Breast epithelium (tissue), 4 donors: ENCODE measurements around the gene ACTR1A. TPM values are rescaled to one million over a fixed set of nuclear protein-coding genes. Genes with fewer than 3 reads are reported as not detected.

Experiments
- DNase-seq, 2 donors: peaks; one replicate each; pipeline ENCODE4 v3.0.0-alpha.2; 2019; ENCODE audit warnings: low spot score in 2 of 2
- H3K27ac ChIP-seq, 2 donors: fragments of 200-600 bp; sonication (generic) in 1 of 2; one replicate each; pipeline ENCODE4 v1.5.1; 2016 to 2019; ENCODE audit warnings: mild to moderate bottlenecking in 1 of 2
- H3K27me3 ChIP-seq, 2 donors: fragments of 200-600 bp; sonication (generic) in 1 of 2; one replicate each; pipeline versions ENCODE4 v1.5.1 to v1.6.0; 2017 to 2019; ENCODE audit warnings: control low read depth in 1 of 2, mild to moderate bottlenecking in 1 of 2
- H3K36me3 ChIP-seq: fragments of 200-600 bp; one replicate; pipeline ENCODE4 v1.5.1; 2019
- H3K4me1 ChIP-seq, 2 donors: fragments of 200-600 bp; sonication (generic); one replicate each; pipeline ENCODE4 v1.5.1; 2016 to 2019; ENCODE audit warnings: control low read depth in 1 of 2
- H3K4me3 ChIP-seq, 3 donors: fragments of 200-600 bp; sonication (generic); 1 replicate in 2 of 3; 2 replicates in 1 of 3; pipeline ENCODE4 v1.5.1; 2016 to 2019; ENCODE audit warnings: mild to moderate bottlenecking in 3 of 3, moderate library complexity in 2 of 3
- H3K9me3 ChIP-seq, 2 donors: fragments of 200-600 bp; sonication (generic) in 1 of 2; one replicate each; pipeline ENCODE4 v1.5.1; 2016 to 2019; ENCODE audit warnings: control low read depth in 1 of 2
- POLR2A ChIP-seq: fragments of 450-650 bp; IDR thresholded peaks from one replicate; pipeline ENCODE4 v1.6.1; 2016; ENCODE audit warnings: antibody characterized with exemption, mild to moderate bottlenecking, moderate library complexity
- POLR2AphosphoS5 ChIP-seq, 3 donors: sonication (generic); formaldehyde crosslinking; IDR thresholded peaks; one replicate each; pipeline ENCODE4 v1.6.1; 2017; ENCODE audit warnings: antibody characterized with exemption in 3 of 3
- intact Hi-C: fragments of 100-400 bp; cut with DNase I; formaldehyde crosslinking; loops from one replicate; pipeline ENCODE4 v1.15.1; 2023; ENCODE audit warnings: low total_unique reads
- total RNA-seq, 3 donors: library from RNA; depleted of rRNA; stranded (reverse); fragments of >200 nt; gene quantifications; one replicate each; pipeline ENCODE4 v1.1.0, GENCODE V29; 2016
- TF ChIP-seq, protein P1 (sequence below), 3 donors: fragments of 450-650 bp; IDR thresholded peaks; one replicate each; pipeline ENCODE4 v1.5.1; 2016 to 2017; ENCODE audit warnings: antibody characterized with exemption in 3 of 3, mild to moderate bottlenecking in 3 of 3, moderate library complexity in 3 of 3

ACTR1A gene
- total RNA-seq, 3 donors from 2014 or later = 84.9 to 110 (median 92.5) TPM

- no peak overlapping the region for H3K27ac ChIP-seq
- H3K4me3 ChIP-seq = no peak overlapping the region
- no peaks in the 10 kb centered on the region for H3K4me1 ChIP-seq
- intact Hi-C loops = no loop called here
- peaks cover 14% of the 10 kb centered on the region for H3K36me3 ChIP-seq
- H3K27me3 ChIP-seq = no peaks in the 10 kb centered on the region
- DNase-seq = no peak
- TF ChIP-seq POLR2A = no peak
- no peak for TF ChIP-seq POLR2AphosphoS5 (IDR thresholded peaks at IDR 0.05)
- TF ChIP-seq, protein P1, sequence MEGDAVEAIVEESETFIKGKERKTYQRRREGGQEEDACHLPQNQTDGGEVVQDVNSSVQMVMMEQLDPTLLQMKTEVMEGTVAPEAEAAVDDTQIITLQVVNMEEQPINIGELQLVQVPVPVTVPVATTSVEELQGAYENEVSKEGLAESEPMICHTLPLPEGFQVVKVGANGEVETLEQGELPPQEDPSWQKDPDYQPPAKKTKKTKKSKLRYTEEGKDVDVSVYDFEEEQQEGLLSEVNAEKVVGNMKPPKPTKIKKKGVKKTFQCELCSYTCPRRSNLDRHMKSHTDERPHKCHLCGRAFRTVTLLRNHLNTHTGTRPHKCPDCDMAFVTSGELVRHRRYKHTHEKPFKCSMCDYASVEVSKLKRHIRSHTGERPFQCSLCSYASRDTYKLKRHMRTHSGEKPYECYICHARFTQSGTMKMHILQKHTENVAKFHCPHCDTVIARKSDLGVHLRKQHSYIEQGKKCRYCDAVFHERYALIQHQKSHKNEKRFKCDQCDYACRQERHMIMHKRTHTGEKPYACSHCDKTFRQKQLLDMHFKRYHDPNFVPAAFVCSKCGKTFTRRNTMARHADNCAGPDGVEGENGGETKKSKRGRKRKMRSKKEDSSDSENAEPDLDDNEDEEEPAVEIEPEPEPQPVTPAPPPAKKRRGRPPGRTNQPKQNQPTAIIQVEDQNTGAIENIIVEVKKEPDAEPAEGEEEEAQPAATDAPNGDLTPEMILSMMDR (IDR thresholded peaks at IDR 0.05) = no peak
- no peaks in the 10 kb centered on the region for H3K9me3 ChIP-seq
Measured at GRCh38 chr10:102485093-102485784, 17.3 kb downstream of the ACTR1A start.

- TF ChIP-seq POLR2AphosphoS5 (IDR thresholded peaks at IDR 0.05) (no peak), POLR2A (no peak)
- TF ChIP-seq, protein P1 (IDR thresholded peaks at IDR 0.05) = no peak
- intact Hi-C loops = no loop called here
- Histone ChIP-seq H3K4me1 (no peaks in the 10 kb centered on the region), H3K27me3 (no peaks in the 10 kb centered on the region), H3K36me3 (peaks cover 14% of the 10 kb centered on the region), H3K4me3 (no peak overlapping the region), H3K9me3 (no peaks in the 10 kb centered on the region), H3K27ac (no peak overlapping the region)
- no peak for DNase-seq
Measured at GRCh38 chr10:102484021-102484420, 18.5 kb downstream of the ACTR1A start.

DNA sequence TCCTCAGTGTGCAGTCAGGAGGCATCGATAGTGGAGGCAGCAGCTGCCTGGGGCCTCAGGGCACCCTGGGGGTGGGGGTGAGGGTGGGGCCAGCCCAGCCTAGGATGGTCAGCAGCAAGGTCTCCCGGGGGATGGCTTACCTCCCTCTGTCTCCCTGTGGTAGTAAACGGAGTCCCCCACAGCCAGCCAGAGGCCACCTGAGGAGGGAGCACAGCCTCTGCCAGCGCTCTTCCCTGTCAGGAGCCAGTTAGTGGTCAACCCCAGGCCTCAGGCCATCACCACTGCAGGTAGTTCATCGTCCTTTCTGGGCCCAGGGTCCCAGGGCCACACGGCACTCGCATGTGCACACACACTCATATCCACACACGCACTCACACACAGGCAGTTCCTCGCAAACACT lies 22.1 kb downstream of the ACTR1A start:
- Histone ChIP-seq H3K4me3 (no peak overlapping the region), H3K27ac (no peak overlapping the region), H3K9me3 (no peaks in the 10 kb centered on the region), H3K36me3 (peaks cover 14% of the 10 kb centered on the region), H3K4me1 (no peaks in the 10 kb centered on the region), H3K27me3 (no peaks in the 10 kb centered on the region)
- intact Hi-C loops = no loop called here
- TF ChIP-seq POLR2AphosphoS5 (IDR thresholded peaks at IDR 0.05) (no peak), POLR2A (no peak)
- TF ChIP-seq, protein P1 (IDR thresholded peaks at IDR 0.05) = no peak
- DNase-seq = no peak

GRCh38 chr10:102479651-102480050 lies 22.9 kb downstream of the ACTR1A start:
- intact Hi-C loops = no loop called here
- no peak for DNase-seq
- H3K4me1 ChIP-seq = no peaks in the 10 kb centered on the region
- no peaks in the 10 kb centered on the region for H3K27me3 ChIP-seq
- H3K9me3 ChIP-seq = no peaks in the 10 kb centered on the region
- H3K36me3 ChIP-seq = peaks cover 14% of the 10 kb centered on the region
- H3K4me3 ChIP-seq = no peak overlapping the region
- TF ChIP-seq POLR2A (no peak), POLR2AphosphoS5 (IDR thresholded peaks at IDR 0.05) (no peak)
- TF ChIP-seq, protein P1 (IDR thresholded peaks at IDR 0.05) = no peak
- H3K27ac ChIP-seq = no peak overlapping the region

- Histone ChIP-seq H3K4me1 (no peaks in the 10 kb centered on the region), H3K9me3 (no peaks in the 10 kb centered on the region), H3K36me3 (peaks cover 2% of the 10 kb centered on the region), H3K27me3 (no peaks in the 10 kb centered on the region), H3K4me3 (no peak overlapping the region), H3K27ac (no peak overlapping the region)
- TF ChIP-seq POLR2A (no peak), POLR2AphosphoS5 (IDR thresholded peaks at IDR 0.05) (no peak)
- TF ChIP-seq, protein P1 (IDR thresholded peaks at IDR 0.05) = no peak
- DNase-seq = no peak
- intact Hi-C loops = no loop called here
Measured at GRCh38 chr10:102476466-102477141, 25.9 kb downstream of the ACTR1A start.
